Parathyroid adenoma (tissue), 2 donors: ENCODE measurements around the gene BSND.

Experiments used
- H2AFZ ChIP-seq: fragments of 300-600 bp; sonication (generic); one replicate; pipeline ENCODE4 v1.7.0; 2017; ENCODE audit warnings: antibody characterized with exemption, mild to moderate bottlenecking
- H3K27ac ChIP-seq: fragments of 300-600 bp; sonication (generic); one replicate; pipeline ENCODE4 v1.7.0; 2017
- H3K27me3 ChIP-seq: fragments of 300-600 bp; sonication (generic); one replicate; pipeline ENCODE4 v1.7.0; 2017; ENCODE audit warnings: low read length; ENCODE audit not compliant: control insufficient read depth, insufficient read depth
- H3K36me3 ChIP-seq: fragments of 300-600 bp; sonication (generic); one replicate; pipeline ENCODE4 v1.7.0; 2017; ENCODE audit warnings: low read length; ENCODE audit not compliant: control insufficient read depth, insufficient read depth
- H3K4me1 ChIP-seq: fragments of 300-600 bp; sonication (generic); one replicate; pipeline ENCODE4 v1.7.0; 2017; ENCODE audit warnings: control low read depth
- H3K4me2 ChIP-seq: fragments of 300-600 bp; sonication (generic); one replicate; pipeline ENCODE4 v1.7.0; 2017; ENCODE audit warnings: low read length
- H3K4me3 ChIP-seq: fragments of 300-600 bp; sonication (generic); one replicate; pipeline ENCODE4 v1.7.0; 2017; ENCODE audit warnings: low read depth, low read length
- H3K79me2 ChIP-seq: fragments of 300-600 bp; sonication (generic); one replicate; pipeline ENCODE4 v1.7.0; 2017; ENCODE audit warnings: control low read depth
- H3K9ac ChIP-seq: fragments of 300-600 bp; sonication (generic); one replicate; pipeline ENCODE4 v1.7.0; 2017; ENCODE audit warnings: mild to moderate bottlenecking
- H3K9me3 ChIP-seq: fragments of 300-600 bp; sonication (generic); one replicate; pipeline ENCODE4 v1.7.0; 2017; ENCODE audit warnings: low read length; ENCODE audit not compliant: control insufficient read depth
- CTCF ChIP-seq: fragments of 300-600 bp; sonication (generic); IDR thresholded peaks from one replicate; pipeline ENCODE4 v1.7.0; 2017; ENCODE audit warnings: antibody characterized with exemption, mild to moderate bottlenecking
- donor health status: primary hyperparathyroidism.

Gene BSND

DNA sequence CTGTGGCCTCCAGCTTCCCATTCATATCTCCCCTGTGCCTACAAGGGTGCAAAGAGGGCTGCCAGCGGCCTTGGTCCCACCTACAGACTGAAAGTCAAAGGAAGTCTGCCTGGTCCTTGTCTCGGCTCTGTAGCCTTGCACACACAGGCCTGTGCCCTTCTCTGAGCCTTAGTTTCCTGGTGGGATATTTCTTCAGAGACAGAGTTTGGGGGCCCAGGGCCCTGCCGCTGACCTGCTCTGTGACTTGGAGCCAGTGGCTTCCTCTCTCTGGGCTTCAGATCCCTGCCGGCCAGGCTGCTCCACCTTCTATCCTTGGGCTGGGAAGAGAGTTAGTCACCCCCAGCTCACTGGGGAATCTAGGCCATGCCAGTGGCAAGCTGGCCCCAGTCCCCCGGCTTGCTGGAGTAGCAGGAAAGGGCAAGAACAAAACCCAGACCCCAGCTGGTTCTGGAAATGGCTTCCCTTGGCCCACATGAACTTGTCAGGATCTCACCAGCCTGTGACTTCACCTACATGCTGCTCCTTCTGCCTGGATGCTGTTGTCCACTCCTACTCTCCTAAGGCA is 19.3 kb upstream of the BSND start:
- H3K27ac ChIP-seq: no peak overlapping the region

DNA sequence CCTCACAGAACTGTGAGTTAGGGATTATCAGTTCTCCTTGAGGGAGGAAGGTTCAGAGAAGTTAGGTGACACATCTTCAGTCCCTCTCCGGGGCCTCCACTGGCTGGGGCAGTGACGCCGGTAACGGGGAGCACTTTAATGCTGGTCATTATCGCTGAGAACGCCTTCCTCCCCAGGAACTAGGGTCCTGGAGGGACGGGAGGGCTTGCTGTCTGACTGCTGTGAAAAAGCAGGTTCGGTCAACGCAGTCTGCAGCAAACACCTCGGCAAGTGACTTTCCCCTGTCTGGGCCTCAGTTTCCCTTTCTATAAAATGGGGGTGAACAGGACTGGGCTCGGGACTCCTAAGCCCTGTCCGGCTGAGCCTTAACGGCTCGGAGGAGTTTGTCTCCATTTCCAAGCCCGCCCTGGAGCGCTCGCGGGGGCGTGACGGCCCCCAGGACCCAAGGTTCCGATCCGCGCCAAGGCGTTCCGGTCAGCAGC is 18.6 kb upstream of the BSND start:
- Histone ChIP-seq H3K9me3 (no peaks in the 10 kb centered on the region), H3K36me3 (no peaks in the 10 kb centered on the region), H3K4me3 (peak overlapping the region; percentile 73), H2AFZ (peak overlapping the region; percentile 79), H3K79me2 (no peaks in the 10 kb centered on the region), H3K4me1 (peaks cover 8% of the 10 kb centered on the region), H3K4me2 (peak overlapping the region; percentile 90), H3K27me3 (no peaks in the 10 kb centered on the region), H3K27ac (no peak overlapping the region), H3K9ac (no peak overlapping the region)
- TF ChIP-seq CTCF: no peak

More for the DNA sequence above, 19.3 kb upstream of the BSND start:
- H3K79me2 ChIP-seq: no peaks in the 10 kb centered on the region
- no peak for TF ChIP-seq CTCF
- no peak overlapping the region for H3K4me3 ChIP-seq
- H3K4me2 ChIP-seq: no peak overlapping the region
- H3K9ac ChIP-seq: no peak overlapping the region
- H2AFZ ChIP-seq: peak overlapping the region; percentile 38
- H3K4me1 ChIP-seq: peaks cover 8% of the 10 kb centered on the region
- no peaks in the 10 kb centered on the region for H3K27me3 ChIP-seq
- no peaks in the 10 kb centered on the region for H3K36me3 ChIP-seq
- no peaks in the 10 kb centered on the region for H3K9me3 ChIP-seq

DNA sequence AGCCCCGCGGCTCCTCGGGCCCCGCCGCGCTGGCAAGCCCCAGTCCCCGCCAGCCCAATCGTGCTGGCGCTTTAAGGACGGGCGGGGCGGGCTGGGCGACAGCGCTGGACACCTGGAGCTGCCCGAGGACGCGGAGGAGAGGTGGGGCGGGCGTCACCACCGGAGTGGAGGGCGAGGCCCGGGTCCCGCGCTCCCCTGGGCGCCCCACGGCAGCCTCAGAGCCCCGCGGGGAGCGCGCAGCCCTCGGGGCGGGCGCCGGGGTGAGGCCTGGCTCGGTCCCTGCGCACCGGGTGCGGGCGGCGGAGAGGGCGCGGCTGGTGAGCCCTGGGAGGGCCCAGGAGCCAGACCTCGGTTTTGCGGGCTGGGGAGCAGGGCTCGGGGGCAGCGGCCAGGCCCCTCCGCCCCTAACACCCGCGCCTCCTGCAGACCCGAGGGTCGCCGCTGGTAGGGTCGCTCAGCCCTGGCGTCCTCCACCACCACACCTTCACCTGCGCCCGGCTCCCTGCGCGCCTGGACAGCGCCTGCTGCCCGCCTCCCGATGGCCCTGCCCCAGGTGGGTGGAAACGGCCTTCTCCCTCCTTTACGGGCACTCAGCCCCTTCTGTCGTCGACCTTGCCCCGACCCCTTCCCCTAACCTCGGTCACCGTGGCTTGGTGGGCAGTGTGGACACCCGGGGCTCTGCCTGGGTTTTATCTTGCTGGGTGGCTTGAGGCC is 18.0 kb upstream of the BSND start, which contains the start of gene TMEM61:
Gene TMEM61, plus strand, starts transcription at position 101 of the 714 bp plus-strand sequence. Its CDS starts 438 bp downstream, at position 539.
- Histone ChIP-seq H3K4me2 (peak within 1 kb of the TSS; percentile 90), H3K9ac (no peak within 1 kb of the TSS), H3K36me3 (no peaks in the 10 kb centered on the region), H3K9me3 (no peaks in the 10 kb centered on the region), H3K27ac (peak within 1 kb of the TSS; percentile 63), H3K4me1 (peaks cover 8% of the 10 kb centered on the region), H2AFZ (peak within 1 kb of the TSS; percentile 79), H3K79me2 (no peaks in the 10 kb centered on the region), H3K4me3 (peak within 1 kb of the TSS; percentile 73), H3K27me3 (no peaks in the 10 kb centered on the region)
- TF ChIP-seq CTCF: no peak

DNA sequence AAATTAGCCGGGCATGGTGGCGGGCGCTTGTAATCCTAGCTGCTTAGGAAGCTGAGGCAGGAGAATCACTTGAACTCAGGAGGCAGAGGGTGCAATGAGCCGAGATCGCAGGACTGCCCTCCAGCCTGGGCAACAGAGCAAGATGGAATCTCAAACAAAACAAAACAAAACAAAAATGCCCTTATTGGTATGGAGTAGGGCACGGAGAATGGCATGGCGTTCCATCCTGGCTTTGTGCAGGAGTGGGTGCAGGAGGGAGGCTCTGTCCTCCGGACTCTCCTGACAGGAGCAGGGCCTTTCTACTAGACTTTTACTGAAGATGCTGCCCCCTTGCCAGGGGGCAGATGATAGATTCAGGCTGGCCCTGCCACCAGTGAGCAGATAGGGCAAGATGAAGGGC is 17.3 kb upstream of the BSND start:
- Histone ChIP-seq H3K27me3 (no peaks in the 10 kb centered on the region), H3K9ac (no peak overlapping the region), H3K4me2 (peak overlapping the region; percentile 90), H3K4me3 (peak overlapping the region; percentile 73), H3K36me3 (no peaks in the 10 kb centered on the region), H3K4me1 (peaks cover 8% of the 10 kb centered on the region), H3K79me2 (no peaks in the 10 kb centered on the region), H3K9me3 (no peaks in the 10 kb centered on the region), H3K27ac (no peak overlapping the region), H2AFZ (peak overlapping the region; percentile 79)
- TF ChIP-seq CTCF: no peak
